Lower lobe of right lung (tissue), 2 donors: ENCODE data around the gene OR6B1. TPM values are rescaled to one million over a fixed set of nuclear protein-coding genes. Genes with fewer than 3 reads are reported as not detected.
"Not testable (repeated sequence)": the region's sequence is repeated elsewhere in the genome, so short reads cannot be mapped to it uniquely, and the experiment has no call there.

Experiments
- ATAC-seq, 2 donors: fragments of 200-7000 bp; cut with Tn5 transposase; one replicate each; pipeline ENCODE4 v1.9.1; 2020 to 2022; ENCODE audit warnings: mild to moderate bottlenecking in 2 of 2, moderate library complexity in 2 of 2
- DNase-seq: peaks from one replicate; pipeline ENCODE4 v3.0.0-alpha.2; 2020
- H3K27ac ChIP-seq: fragments of 200-600 bp; one replicate; pipeline ENCODE4 v1.8.0; 2022
- H3K27me3 ChIP-seq: fragments of 200-600 bp; one replicate; pipeline ENCODE4 v1.8.0; 2022; ENCODE audit warnings: low read depth
- H3K36me3 ChIP-seq: fragments of 200-600 bp; one replicate; pipeline ENCODE4 v1.8.0; 2022; ENCODE audit warnings: mild to moderate bottlenecking
- H3K4me1 ChIP-seq: fragments of 200-600 bp; one replicate; pipeline ENCODE4 v1.8.0; 2022
- H3K4me3 ChIP-seq: fragments of 200-600 bp; one replicate; pipeline ENCODE4 v1.8.0; 2022; ENCODE audit warnings: mild to moderate bottlenecking
- H3K9me3 ChIP-seq: fragments of 200-600 bp; one replicate; pipeline ENCODE4 v1.8.0; 2022
- intact Hi-C: fragments of 100-400 bp; cut with DNase I; formaldehyde crosslinking; loops from one replicate; pipeline ENCODE4 v1.11.0; 2022
- total RNA-seq: library from RNA; stranded (reverse); fragmentation: NEBNext Ultra II Directional; extraction: Animal tissue kit (Norgen Biotek cat#: 25700); gene quantifications from one replicate; pipeline ENCODE4 v1.2.1, GENCODE V29; 2021
- TF ChIP-seq, protein P1 (sequence below): fragments of 200-600 bp; IDR thresholded peaks from one replicate; pipeline ENCODE4 v1.8.0; 2022; ENCODE audit warnings: antibody characterized with exemption, mild to moderate bottlenecking
- donor health status: DM: no; HTN: yes; CAD: no; lungs with severe emphysema.

Gene OR6B1
- total RNA-seq, 1 donor from 2014 or later = not detected

DNA sequence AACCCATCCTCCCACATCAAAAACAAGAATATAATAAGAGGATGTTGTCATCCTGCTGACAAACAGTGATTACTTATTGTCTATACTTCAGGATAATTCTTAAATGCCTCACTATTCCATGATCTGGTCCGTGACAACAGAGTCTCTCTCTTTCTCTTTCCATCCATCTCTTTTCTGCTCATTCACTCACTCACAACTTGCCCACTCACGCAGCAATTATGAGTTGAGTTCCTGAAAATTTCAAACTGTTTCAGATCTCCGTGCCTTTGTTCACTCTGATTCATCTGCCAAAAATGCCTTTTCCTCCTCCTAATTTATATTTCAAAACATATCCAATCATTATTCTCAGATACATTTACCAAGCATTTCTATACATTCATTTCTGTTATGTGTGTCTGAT, 1.4 kb downstream of the OR6B1 start:
- Histone ChIP-seq H3K9me3 (no peaks in the 10 kb centered on the region), H3K27me3 (no peaks in the 10 kb centered on the region), H3K4me3 (no peak overlapping the region), H3K4me1 (no peaks in the 10 kb centered on the region), H3K36me3 (no peaks in the 10 kb centered on the region), H3K27ac (no peak overlapping the region)
- DNase-seq (no peak), ATAC-seq (no peak)
- TF ChIP-seq, protein P1, sequence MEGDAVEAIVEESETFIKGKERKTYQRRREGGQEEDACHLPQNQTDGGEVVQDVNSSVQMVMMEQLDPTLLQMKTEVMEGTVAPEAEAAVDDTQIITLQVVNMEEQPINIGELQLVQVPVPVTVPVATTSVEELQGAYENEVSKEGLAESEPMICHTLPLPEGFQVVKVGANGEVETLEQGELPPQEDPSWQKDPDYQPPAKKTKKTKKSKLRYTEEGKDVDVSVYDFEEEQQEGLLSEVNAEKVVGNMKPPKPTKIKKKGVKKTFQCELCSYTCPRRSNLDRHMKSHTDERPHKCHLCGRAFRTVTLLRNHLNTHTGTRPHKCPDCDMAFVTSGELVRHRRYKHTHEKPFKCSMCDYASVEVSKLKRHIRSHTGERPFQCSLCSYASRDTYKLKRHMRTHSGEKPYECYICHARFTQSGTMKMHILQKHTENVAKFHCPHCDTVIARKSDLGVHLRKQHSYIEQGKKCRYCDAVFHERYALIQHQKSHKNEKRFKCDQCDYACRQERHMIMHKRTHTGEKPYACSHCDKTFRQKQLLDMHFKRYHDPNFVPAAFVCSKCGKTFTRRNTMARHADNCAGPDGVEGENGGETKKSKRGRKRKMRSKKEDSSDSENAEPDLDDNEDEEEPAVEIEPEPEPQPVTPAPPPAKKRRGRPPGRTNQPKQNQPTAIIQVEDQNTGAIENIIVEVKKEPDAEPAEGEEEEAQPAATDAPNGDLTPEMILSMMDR = no peak
- intact Hi-C loops = no loop called here

GRCh38 chr7:144004703-144005102, 4.6 kb downstream of the OR6B1 start:
- H3K4me1 ChIP-seq = no peaks in the 10 kb centered on the region
- no peak overlapping the region for H3K27ac ChIP-seq
- H3K36me3 ChIP-seq = no peaks in the 10 kb centered on the region
- H3K9me3 ChIP-seq = no peaks in the 10 kb centered on the region
- no peak for ATAC-seq
- TF ChIP-seq, protein P1 = no peak
- DNase-seq = no peak
- intact Hi-C loops = no loop called here
- no peaks in the 10 kb centered on the region for H3K27me3 ChIP-seq
- no peak overlapping the region for H3K4me3 ChIP-seq

DNA sequence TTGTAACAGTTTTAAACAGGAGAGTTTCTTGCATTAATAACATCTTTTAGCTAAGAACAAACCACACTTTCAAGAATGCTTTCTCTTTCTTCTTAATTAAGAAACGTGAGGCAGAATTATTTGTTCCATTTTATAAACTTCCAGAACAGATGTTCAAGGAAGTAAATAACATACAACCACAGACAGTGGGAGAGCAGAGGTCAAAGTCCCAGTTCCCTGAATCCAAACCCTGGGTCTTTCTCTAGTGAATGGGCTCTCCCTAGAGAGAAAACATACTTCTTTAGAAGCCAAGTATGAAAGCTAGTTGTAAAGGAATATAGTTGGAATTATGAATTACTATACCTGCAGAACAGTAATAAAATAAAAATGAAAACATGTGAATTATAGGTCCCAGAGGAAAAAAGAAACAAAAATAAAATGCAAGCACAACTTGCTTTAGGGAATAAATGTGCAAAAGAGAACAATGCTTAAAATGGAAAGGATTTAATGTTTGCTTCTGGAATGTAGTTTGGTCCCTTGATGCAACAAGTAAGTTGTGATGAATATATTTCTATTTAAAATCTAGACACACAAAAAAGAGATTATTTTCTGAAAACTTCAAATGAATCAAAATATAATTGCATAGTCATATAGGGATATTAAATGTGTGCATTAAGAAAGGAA, 6.0 kb downstream of the OR6B1 start:
- no peak for DNase-seq
- intact Hi-C loops = no loop called here
- TF ChIP-seq, protein P1 = no peak

DNA sequence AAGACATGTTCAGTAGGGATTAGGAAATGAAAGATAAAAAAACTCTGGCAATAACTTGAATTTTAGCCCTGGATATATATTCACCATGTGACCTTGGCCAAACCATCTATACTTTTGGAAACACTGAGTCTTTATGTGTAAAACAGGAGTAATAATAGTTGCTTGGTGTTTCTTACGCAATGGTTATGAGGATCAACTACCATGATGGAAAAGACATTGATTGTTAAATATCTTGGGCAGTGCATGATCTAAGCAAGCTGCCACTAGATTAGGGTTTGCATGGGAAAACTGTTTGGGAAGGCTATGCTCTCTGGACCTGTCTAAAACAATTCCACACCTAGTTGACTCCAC, 6.5 kb downstream of the OR6B1 start:
- H3K27ac ChIP-seq = no peak overlapping the region
- DNase-seq (no peak), ATAC-seq (no peak)
- H3K9me3 ChIP-seq = no peaks in the 10 kb centered on the region
- no peaks in the 10 kb centered on the region for H3K27me3 ChIP-seq
- H3K36me3 ChIP-seq = no peaks in the 10 kb centered on the region
- no peak overlapping the region for H3K4me3 ChIP-seq
- intact Hi-C loops = no loop called here
- H3K4me1 ChIP-seq = no peaks in the 10 kb centered on the region
- TF ChIP-seq, protein P1 = no peak

More for the DNA sequence above, 6.0 kb downstream of the OR6B1 start:
- no peak overlapping the region for H3K27ac ChIP-seq
- H3K36me3 ChIP-seq = no peaks in the 10 kb centered on the region
- no peaks in the 10 kb centered on the region for H3K9me3 ChIP-seq
- ATAC-seq = no peak
- no peak overlapping the region for H3K4me3 ChIP-seq
- no peaks in the 10 kb centered on the region for H3K27me3 ChIP-seq
- H3K4me1 ChIP-seq = no peaks in the 10 kb centered on the region

DNA sequence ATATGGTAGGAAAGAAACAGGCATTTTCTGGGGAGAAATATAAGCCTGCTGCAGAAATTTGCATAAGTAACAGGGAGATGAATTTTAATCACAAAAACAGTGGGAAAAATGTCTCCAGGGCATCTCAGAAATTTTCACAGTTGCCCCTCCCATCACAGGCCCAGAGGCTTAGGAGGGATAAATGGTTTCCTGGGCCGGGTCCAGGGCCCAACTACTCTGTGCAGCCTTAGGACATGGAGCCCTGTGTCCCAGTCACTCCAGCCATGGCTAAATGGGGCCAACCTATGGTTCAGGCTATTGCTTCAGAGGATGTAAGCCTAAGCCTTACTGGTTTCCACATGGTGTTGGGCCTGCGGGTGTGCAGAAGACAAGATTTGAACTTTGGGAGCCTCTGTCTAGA, 9.2 kb downstream of the OR6B1 start:
- H3K27ac ChIP-seq = no peak overlapping the region
- intact Hi-C loops = no loop called here
- H3K9me3 ChIP-seq = no peaks in the 10 kb centered on the region
- ATAC-seq (no peak), DNase-seq (no peak)
- no peaks in the 10 kb centered on the region for H3K4me1 ChIP-seq
- no peaks in the 10 kb centered on the region for H3K36me3 ChIP-seq
- H3K4me3 ChIP-seq = no peak overlapping the region
- TF ChIP-seq, protein P1 = no peak
- no peaks in the 10 kb centered on the region for H3K27me3 ChIP-seq

GRCh38 chr7:144010061-144010460, 9.9 kb downstream of the OR6B1 start:
- H3K27ac ChIP-seq = not testable (repeated sequence)

DNA sequence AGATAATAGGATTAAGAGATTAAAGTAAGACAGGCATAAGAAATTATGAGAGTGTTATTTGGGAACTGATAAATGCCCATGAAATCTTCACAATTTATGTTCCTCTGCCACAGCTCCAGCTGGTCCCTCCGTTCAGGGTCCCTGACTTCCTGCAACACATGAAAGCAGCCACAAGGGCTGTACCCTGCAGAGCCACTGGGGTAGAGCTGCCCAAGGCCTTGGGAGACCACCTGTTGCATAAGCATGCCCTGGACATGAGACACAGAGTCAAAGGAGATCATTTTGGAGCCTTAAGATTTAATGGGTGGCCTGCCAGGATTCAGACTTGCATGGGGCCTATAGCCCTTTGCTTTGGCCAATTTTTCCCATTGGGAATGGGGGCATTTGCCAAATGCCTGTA, 10.7 kb downstream of the OR6B1 start:
- intact Hi-C loops, H3K27me3 ChIP-seq, ATAC-seq, H3K27ac ChIP-seq, H3K4me3 ChIP-seq, H3K9me3 ChIP-seq, DNase-seq, H3K4me1 ChIP-seq, H3K36me3 ChIP-seq: not testable (repeated sequence)

More at GRCh38 chr7:144010061-144010460, 9.9 kb downstream of the OR6B1 start:
- H3K4me3 ChIP-seq, H3K27me3 ChIP-seq, DNase-seq, H3K9me3 ChIP-seq, H3K36me3 ChIP-seq, H3K4me1 ChIP-seq, ATAC-seq, intact Hi-C loops: not testable (repeated sequence)
